GM19397 (cell line): ENCODE results near the gene ARHGAP33.
"Not testable (repeated sequence)": the region's sequence is repeated elsewhere in the genome, so short reads cannot be mapped to it uniquely, and the experiment has no call there.

Experiments used
- ATAC-seq: cut with Tn5 transposase; IDR thresholded peaks from one replicate; pipeline ENCODE4 v1.9.1; 2021; ENCODE audit warnings: mild to moderate bottlenecking, moderate library complexity; ENCODE audit not compliant: unreplicated experiment

Gene ARHGAP33

DNA sequence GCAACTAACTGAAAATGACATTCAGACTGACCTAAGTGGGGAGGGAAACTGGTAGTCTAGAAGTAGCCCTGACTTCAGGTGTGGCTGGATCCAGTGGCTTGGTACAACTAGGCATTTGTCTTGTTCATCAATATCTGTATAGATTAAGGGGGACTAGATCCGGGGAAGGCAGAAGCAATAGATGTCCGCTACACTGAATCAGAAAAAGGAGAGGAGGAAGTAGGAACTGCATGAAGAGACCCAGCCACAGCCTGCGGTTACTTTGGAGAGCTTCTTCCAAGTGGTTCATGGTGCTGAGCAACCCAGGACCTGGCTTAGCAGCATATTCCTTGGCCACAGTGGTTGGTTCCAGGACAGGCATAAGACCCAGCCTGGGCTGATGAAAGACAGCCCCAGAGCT is 47.2 kb downstream of the ARHGAP33 start:
- ATAC-seq, result no peak

GRCh38 chr19:35824150-35824549 is 48.8 kb downstream of the ARHGAP33 start:
- ATAC-seq, result no peak

- no peak for ATAC-seq
Measured at GRCh38 chr19:35828692-35829301, 53.4 kb downstream of the ARHGAP33 start.

- no peak for ATAC-seq
Measured at GRCh38 chr19:35830986-35831385, 55.6 kb downstream of the ARHGAP33 start.

DNA sequence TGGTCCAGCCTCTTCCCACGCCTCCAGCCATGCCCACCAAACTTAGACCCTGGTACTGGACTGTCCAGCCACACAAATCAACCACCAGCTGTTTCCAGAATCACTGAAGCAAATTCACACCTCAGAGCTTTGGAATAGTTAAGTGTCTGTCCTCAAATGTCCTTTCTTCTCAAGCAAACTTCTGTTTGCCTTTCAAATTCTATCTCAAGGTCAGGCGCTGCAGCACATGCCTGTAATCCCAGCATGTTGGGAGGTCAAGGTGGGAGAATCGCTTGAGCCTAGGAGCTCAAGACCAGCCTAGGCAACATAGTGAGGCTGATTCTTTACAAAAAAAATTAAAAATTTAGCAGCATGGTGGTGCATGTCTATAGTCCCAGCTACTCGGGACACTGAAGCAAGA is 56.7 kb downstream of the ARHGAP33 start:
- no peak for ATAC-seq

- ATAC-seq, result no peak
Measured at GRCh38 chr19:35833972-35834371, 58.6 kb downstream of the ARHGAP33 start.

DNA sequence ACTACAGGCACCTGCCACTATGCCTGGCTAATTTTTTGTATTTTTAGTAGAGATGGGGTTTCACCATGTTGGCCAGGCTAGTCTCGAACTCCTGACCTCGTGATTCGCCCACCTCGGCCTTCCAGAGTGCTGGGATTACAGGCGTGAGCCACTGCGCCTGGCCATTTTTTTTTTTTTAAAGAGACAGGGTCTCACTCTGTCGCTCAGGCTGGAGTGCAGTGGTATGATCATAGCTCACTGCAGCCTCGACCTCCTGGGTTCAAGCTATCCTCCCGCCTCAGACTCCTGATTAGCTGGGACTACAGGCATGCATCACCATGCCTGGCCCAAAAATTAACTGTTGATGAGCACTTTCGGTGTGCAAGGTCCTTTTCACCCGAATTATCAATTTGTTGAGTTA is 60.7 kb downstream of the ARHGAP33 start:
- not testable (repeated sequence) for ATAC-seq
